Liver (tissue), 9 donors: ENCODE measurements around the gene AHRR. TPM values are rescaled to one million over a fixed set of nuclear protein-coding genes. Genes with fewer than 3 reads are reported as not detected.

Experiments
- DNase-seq: peaks from one replicate; pipeline ENCODE4 v3.0.0-alpha.2; 2017; ENCODE audit warnings: low spot score
- H3K27ac ChIP-seq, 2 donors: one replicate each; pipeline ENCODE4 v1.7.0; 2013; ENCODE audit warnings: inconsistent platforms in 2 of 2, low read length in 2 of 2, control low read depth in 1 of 2, low read depth in 1 of 2, mild to moderate bottlenecking in 1 of 2
- H3K27me3 ChIP-seq, 4 donors: one replicate each; pipeline versions ENCODE4 v1.6.1 to v1.7.0; 2013; ENCODE audit warnings: low read length in 3 of 4, inconsistent platforms in 1 of 4, mild to moderate bottlenecking in 1 of 4, moderate library complexity in 1 of 4; ENCODE audit not compliant: control insufficient read depth in 4 of 4, insufficient read depth in 4 of 4
- H3K36me3 ChIP-seq, 4 donors: one replicate each; pipeline versions ENCODE4 v1.6.1 to v1.7.0; 2013; ENCODE audit warnings: low read length in 3 of 4, mild to moderate bottlenecking in 3 of 4, low read depth in 1 of 4, moderate library complexity in 1 of 4; ENCODE audit not compliant: control insufficient read depth in 4 of 4, insufficient read depth in 3 of 4
- H3K4me1 ChIP-seq, 4 donors: one replicate each; pipeline versions ENCODE4 v1.6.1 to v1.7.0; 2013; ENCODE audit warnings: low read length in 3 of 4, mild to moderate bottlenecking in 3 of 4, moderate library complexity in 1 of 4; ENCODE audit not compliant: control insufficient read depth in 4 of 4, insufficient read depth in 4 of 4
- H3K4me3 ChIP-seq, 3 donors: one replicate each; pipeline versions ENCODE4 v1.6.1 to v1.7.0; 2013; ENCODE audit warnings: low read length in 3 of 3, control low read depth in 1 of 3, low read depth in 1 of 3, mild to moderate bottlenecking in 1 of 3
- H3K9ac ChIP-seq, 2 donors: one replicate each; pipeline ENCODE4 v1.7.0; 2013; ENCODE audit warnings: low read length in 2 of 2, mild to moderate bottlenecking in 2 of 2, moderate library complexity in 2 of 2, control low read depth in 1 of 2, low read depth in 1 of 2
- H3K9me3 ChIP-seq, 4 donors: one replicate each; pipeline versions ENCODE4 v1.6.1 to v1.7.0; 2013; ENCODE audit warnings: low read length in 3 of 4; ENCODE audit not compliant: control insufficient read depth in 4 of 4
- ATF3 ChIP-seq: IDR thresholded peaks from 2 replicates; pipeline ENCODE4 v1.6.1; 2016; ENCODE audit warnings: antibody characterized with exemption
- CTCF ChIP-seq: fragments of 150-350 bp; IDR thresholded peaks from 2 replicates; pipeline ENCODE4 v1.5.1; 2017; ENCODE audit warnings: improper control_type of control experiment, low read depth, low read length; ENCODE audit not compliant: missing input control
- GABPA ChIP-seq, 2 donors: IDR thresholded peaks in 1 of 2; conservative IDR thresholded peaks in 1 of 2; 2 replicates each; pipeline ENCODE4 v1.6.1; 2016; ENCODE audit warnings: antibody characterized with exemption in 2 of 2, mild to moderate bottlenecking in 1 of 2, moderate library complexity in 1 of 2
- HNF4G ChIP-seq: IDR thresholded peaks from 2 replicates; pipeline ENCODE4 v1.6.1; 2016; ENCODE audit warnings: antibody characterized with exemption
- NR2F2 ChIP-seq: IDR thresholded peaks from 2 replicates; pipeline ENCODE4 v1.6.1; 2016; ENCODE audit warnings: antibody characterized with exemption
- RAD21 ChIP-seq, 2 donors: IDR thresholded peaks; 2 replicates each; pipeline ENCODE4 v1.6.1; 2016; ENCODE audit warnings: antibody characterized with exemption in 2 of 2, mild to moderate bottlenecking in 2 of 2
- REST ChIP-seq: IDR thresholded peaks from 2 replicates; pipeline ENCODE4 v1.6.1; 2016; ENCODE audit warnings: antibody characterized with exemption, mild to moderate bottlenecking
- RXRA ChIP-seq, 2 donors: IDR thresholded peaks; 2 replicates each; pipeline ENCODE4 v1.6.1; 2017 to 2018; ENCODE audit warnings: antibody characterized with exemption in 2 of 2, mild to moderate bottlenecking in 1 of 2
- SP1 ChIP-seq: IDR thresholded peaks from 2 replicates; pipeline ENCODE4 v1.6.1; 2018; ENCODE audit warnings: antibody characterized with exemption, mild to moderate bottlenecking
- TAF1 ChIP-seq: conservative IDR thresholded peaks from 2 replicates; pipeline ENCODE4 v1.6.1; 2016; ENCODE audit warnings: antibody characterized with exemption, mild to moderate bottlenecking
- YY1 ChIP-seq: IDR thresholded peaks from 2 replicates; pipeline ENCODE4 v1.6.1; 2016; ENCODE audit warnings: antibody characterized with exemption, mild to moderate bottlenecking
- ZBTB33 ChIP-seq: IDR thresholded peaks from 2 replicates; pipeline ENCODE4 v1.6.1; 2016; ENCODE audit warnings: antibody characterized with exemption
- WGBS: extraction: QIAGEN DNeasy Blood & Tissue Kit; methylation state at CpG from one replicate; pipeline ENCODE4 v1.1.7; 2013; 5-methylcytosine and 5-hydroxymethylcytosine counted together
- polyA plus RNA-seq, 2 donors: library from polyadenylated mRNA; stranded (reverse) in 1 of 2; unstranded in 1 of 2; fragments of 200-250 nt in 1 of 2; fragments of >200 nt in 1 of 2; fragmentation: Nextera tagmentation in 1 of 2; extraction: Ambion mirVana in 1 of 2; gene quantifications; one replicate each; pipeline versions ENCODE4 v1.2.1 to v1.2.3, GENCODE V29; 2013 to 2015
- total RNA-seq, 2 donors: library from RNA; depleted of rRNA; stranded (reverse); fragments of >200 nt; gene quantifications; one replicate each; pipeline ENCODE4 v1.2.3, GENCODE V29; 2014
- donor health status: healthy.
- donor health status: healthy.
- donor health status: healthy.
- donor health status: healthy.
- donor health status: healthy.

Gene AHRR
- total and polyA plus RNA-seq, 4 donors, result 0.15 to 0.47 (median 0.24) TPM

DNA sequence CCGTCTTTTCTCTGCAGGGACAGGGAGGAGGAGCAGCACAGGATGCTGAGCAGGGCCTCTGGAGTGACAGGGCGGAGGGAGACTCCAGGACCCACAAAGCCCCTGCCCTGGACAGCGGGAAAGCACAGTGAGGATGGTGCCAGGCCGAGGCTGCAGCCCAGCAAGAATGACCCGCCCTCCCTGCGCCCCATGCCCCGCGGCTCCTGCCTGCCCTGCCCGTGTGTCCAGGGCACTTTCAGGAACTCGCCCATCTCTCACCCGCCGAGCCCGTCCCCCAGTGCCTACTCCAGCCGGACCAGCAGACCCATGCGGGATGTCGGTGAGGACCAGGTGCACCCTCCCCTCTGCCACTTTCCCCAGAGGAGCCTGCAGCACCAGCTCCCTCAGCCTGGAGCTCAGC is 112.3 kb downstream of the AHRR start:
- H3K27me3 ChIP-seq, result peaks cover 0 to 2% (median 0%) of the 10 kb centered on the region in 4 donors

GRCh38 chr5:434443-435146 is 113.1 kb downstream of the AHRR start:
- Histone ChIP-seq H3K9ac (no peak overlapping the region), H3K4me3 (no peak overlapping the region), H3K9me3 (no peaks in the 10 kb centered on the region), H3K27ac (no peak overlapping the region), H3K27me3 (peaks cover 0 to 2% (median 0%) of the 10 kb centered on the region in 4 donors), H3K4me1 (no peaks in the 10 kb centered on the region), H3K36me3 (no peaks in the 10 kb centered on the region)
- 87% methylated on average over 26 of the region's 26 CpGs for WGBS
- DNase-seq, result no peak
- TF ChIP-seq ZBTB33 (no peak), ATF3 (no peak), CTCF (no peak), YY1 (no peak), SP1 (no peak), GABPA (IDR thresholded peaks at IDR 0.05 in 1 of 2, conservative IDR thresholded peaks at IDR 0.05 in 1 of 2) (no peak), NR2F2 (no peak), RAD21 (IDR thresholded peaks at IDR 0.05) (no peak), REST (no peak)

More for the DNA sequence above, 112.3 kb downstream of the AHRR start:
- H3K27ac ChIP-seq, result no peak overlapping the region
- H3K4me1 ChIP-seq, result no peaks in the 10 kb centered on the region
- H3K4me3 ChIP-seq, result no peak overlapping the region
- WGBS, result 83% methylated on average over 16 of the region's 16 CpGs
- no peaks in the 10 kb centered on the region for H3K36me3 ChIP-seq
- no peaks in the 10 kb centered on the region for H3K9me3 ChIP-seq
- TF ChIP-seq REST, result no peak
- no peak for TF ChIP-seq RXRA (IDR thresholded peaks at IDR 0.05)
- TF ChIP-seq GABPA (IDR thresholded peaks at IDR 0.05 in 1 of 2, conservative IDR thresholded peaks at IDR 0.05 in 1 of 2), result no peak
- no peak for TF ChIP-seq HNF4G
- no peak for TF ChIP-seq TAF1
- no peak for TF ChIP-seq YY1
- peak; percentile 30 for DNase-seq
- H3K9ac ChIP-seq, result no peak overlapping the region
